Kasumi-1 (cell line): Measurements from ENCODE around the gene EML5.

Source experiments
- DNase-seq, 2 experiments: peaks; one replicate each; lab custom pipeline; 2025; lab: John Stamatoyannopoulos, UW

EML5 gene

GRCh38 chr14:88562831-88563686 lies 229.7 kb downstream of the EML5 start, which contains the start of gene ZC3H14:
Gene ZC3H14, plus strand, starts transcription at chr14:88563037. Its CDS starts 97 bp downstream, at chr14:88563134.
- DNase-seq, result peak; percentile 74 to 79

- no peak for DNase-seq
These were observed 230.3 kb downstream of the EML5 start for GRCh38 chr14:88562532-88562830.
